ENCODE measurements around the gene ASGR2.

The ASGR2 gene

DNA sequence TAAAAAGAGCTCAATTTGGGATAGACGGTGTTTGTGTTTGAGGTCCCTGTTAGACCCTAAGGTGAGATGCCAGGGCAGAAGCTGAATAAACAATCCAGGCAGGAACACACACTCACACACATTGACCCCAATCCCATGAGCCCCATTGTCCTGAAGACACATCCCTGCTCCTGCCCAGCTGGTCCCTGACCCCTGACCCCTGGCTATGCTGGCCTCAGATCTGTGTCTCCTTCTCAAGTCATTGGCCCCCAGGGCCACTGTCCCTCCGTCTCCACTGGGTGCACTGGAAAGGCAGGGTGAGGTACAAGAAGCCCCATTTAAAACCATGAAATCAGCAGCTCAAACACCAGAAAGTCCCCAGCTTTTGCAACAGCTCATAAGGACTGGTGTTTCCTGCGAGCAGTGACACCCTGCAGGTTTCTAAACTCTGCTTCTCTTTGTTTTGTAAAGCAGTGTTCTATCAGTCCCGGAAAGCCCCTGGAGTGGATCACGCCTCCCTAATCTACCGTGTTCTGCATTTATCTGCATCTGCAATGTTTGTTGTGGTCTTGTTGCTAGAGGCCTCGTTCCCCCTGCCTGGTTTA is 18.0 kb upstream of the ASGR2 start:
- Histone ChIP-seq H3K4me3 (ENCODE audit: low read depth in 1 of 2, low read length in 2 of 2) (no peak overlapping the region), H3K9ac (ENCODE audit: low read depth, low read length) (no peak overlapping the region), H3K9me3 (ENCODE audit: insufficient read depth, low read length, severe bottlenecking) (no peaks in the 10 kb centered on the region), H3K4me1 (ENCODE audit: insufficient read depth, low read length) (no peaks in the 10 kb centered on the region), H2AFZ (ENCODE audit: low read depth, low read length) (no peak overlapping the region), H3K79me2 (ENCODE audit: insufficient read depth, low read length) (no peaks in the 10 kb centered on the region), H4K20me1 (ENCODE audit: insufficient read depth, low read length) (no peaks in the 10 kb centered on the region), H3K27ac (ENCODE audit: low read length) (no peak overlapping the region), H3K27me3 (ENCODE audit: insufficient read depth, low read length, poor library complexity) (peaks cover 15% of the 10 kb centered on the region), H3K4me2 (ENCODE audit: insufficient read depth, low read length) (no peak overlapping the region), H3K36me3 (ENCODE audit: insufficient read depth, low read length) (no peaks in the 10 kb centered on the region)
- no peak for DNase-seq
- ATAC-seq (ENCODE audit: insufficient read depth, low read depth): no peak
- TF ChIP-seq EZH2 (IDR thresholded peaks at IDR 0.05; ENCODE audit: borderline replicate concordance, low read depth, low read length, severe bottlenecking) (no peak), CTCF (IDR thresholded peaks at IDR 0.05; ENCODE audit: borderline replicate concordance, extremely low read depth, low read length, poor library complexity, severe bottlenecking) (no peak)

- DNase-seq (no peak), ATAC-seq (ENCODE audit: insufficient read depth, low read depth) (no peak)
- no peak for TF ChIP-seq CTCF (IDR thresholded peaks at IDR 0.05; ENCODE audit: borderline replicate concordance, extremely low read depth, low read length, poor library complexity, severe bottlenecking)
- TF ChIP-seq EZH2 (IDR thresholded peaks at IDR 0.05; ENCODE audit: borderline replicate concordance, low read depth, low read length, severe bottlenecking): no peak
- no peak overlapping the region for H3K27ac ChIP-seq (ENCODE audit: low read length)
- no peak overlapping the region for H3K4me2 ChIP-seq (ENCODE audit: insufficient read depth, low read length)
- no peak overlapping the region for H3K4me3 ChIP-seq (ENCODE audit: low read depth in 1 of 2, low read length in 2 of 2)
- no peak overlapping the region for H3K9ac ChIP-seq (ENCODE audit: low read depth, low read length)
- no peaks in the 10 kb centered on the region for H3K79me2 ChIP-seq (ENCODE audit: insufficient read depth, low read length)
- no peak overlapping the region for H2AFZ ChIP-seq (ENCODE audit: low read depth, low read length)
- H4K20me1 ChIP-seq (ENCODE audit: insufficient read depth, low read length): no peaks in the 10 kb centered on the region
- peaks cover 8% of the 10 kb centered on the region for H3K27me3 ChIP-seq (ENCODE audit: insufficient read depth, low read length, poor library complexity)
- no peaks in the 10 kb centered on the region for H3K36me3 ChIP-seq (ENCODE audit: insufficient read depth, low read length)
- H3K4me1 ChIP-seq (ENCODE audit: insufficient read depth, low read length): no peaks in the 10 kb centered on the region
- no peaks in the 10 kb centered on the region for H3K9me3 ChIP-seq (ENCODE audit: insufficient read depth, low read length, severe bottlenecking)
Observed at GRCh38 chr17:7131423-7131791, 16.8 kb upstream of the ASGR2 start.

DNA sequence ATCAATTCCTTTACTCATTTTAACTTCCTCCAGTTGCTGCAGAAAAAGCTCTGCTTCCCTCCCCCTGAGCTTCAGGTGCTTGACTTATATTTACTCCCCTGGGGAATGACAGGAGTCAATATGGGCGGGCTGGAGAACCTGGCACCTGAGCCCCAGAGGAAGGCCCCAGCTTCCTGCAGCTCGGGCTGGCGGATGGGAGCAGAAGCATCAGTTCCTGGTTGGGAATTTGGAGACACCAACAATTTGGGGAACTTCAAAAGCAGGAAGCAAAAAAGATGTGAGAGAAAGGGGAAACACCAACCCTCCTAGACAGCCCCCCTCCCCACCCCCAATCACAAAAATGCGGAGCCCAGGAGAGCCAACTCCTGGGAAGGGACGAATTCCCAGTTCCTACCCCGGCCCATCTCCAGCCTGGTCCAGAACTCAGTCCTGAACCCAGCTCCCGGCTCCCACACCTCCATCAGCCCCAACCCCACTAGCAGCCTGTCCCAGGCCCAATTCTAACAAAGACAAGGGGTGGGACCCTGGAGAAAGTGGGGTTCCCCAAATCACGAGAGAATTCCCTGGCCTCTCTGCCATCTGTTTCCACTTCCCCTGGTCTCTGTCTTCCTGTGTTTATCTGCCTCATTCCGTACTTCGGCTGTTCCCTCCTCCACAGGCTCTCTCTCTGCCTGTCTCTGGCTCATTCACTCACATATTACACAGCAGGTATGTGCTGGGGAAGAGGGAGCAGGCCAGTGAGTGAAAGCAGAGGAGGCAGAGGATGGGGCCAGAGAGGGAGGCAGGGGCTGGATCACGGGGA is 16.2 kb upstream of the ASGR2 start:
- Histone ChIP-seq H3K4me3 (ENCODE audit: low read depth in 1 of 2, low read length in 2 of 2) (no peak overlapping the region), H3K27me3 (ENCODE audit: insufficient read depth, low read length, poor library complexity) (peaks cover 8% of the 10 kb centered on the region), H3K27ac (ENCODE audit: low read length) (no peak overlapping the region), H3K9me3 (ENCODE audit: insufficient read depth, low read length, severe bottlenecking) (no peaks in the 10 kb centered on the region), H3K36me3 (ENCODE audit: insufficient read depth, low read length) (no peaks in the 10 kb centered on the region), H3K4me2 (ENCODE audit: insufficient read depth, low read length) (no peak overlapping the region), H3K4me1 (ENCODE audit: insufficient read depth, low read length) (no peaks in the 10 kb centered on the region), H3K79me2 (ENCODE audit: insufficient read depth, low read length) (no peaks in the 10 kb centered on the region), H2AFZ (ENCODE audit: low read depth, low read length) (no peak overlapping the region), H4K20me1 (ENCODE audit: insufficient read depth, low read length) (no peaks in the 10 kb centered on the region), H3K9ac (ENCODE audit: low read depth, low read length) (no peak overlapping the region)
- TF ChIP-seq EZH2 (IDR thresholded peaks at IDR 0.05; ENCODE audit: borderline replicate concordance, low read depth, low read length, severe bottlenecking): no peak
- TF ChIP-seq CTCF (IDR thresholded peaks at IDR 0.05; ENCODE audit: borderline replicate concordance, extremely low read depth, low read length, poor library complexity, severe bottlenecking): no peak
- no peak for DNase-seq
- ATAC-seq (ENCODE audit: insufficient read depth, low read depth): no peak
